Upper lobe of left lung (tissue), 4 donors: ENCODE measurements around the gene ADGRF4.

Source experiments
- POLR2A ChIP-seq, 4 donors: fragments of 450-650 bp; IDR thresholded peaks; one replicate each; pipeline ENCODE4 v1.5.1; 2016 to 2017; ENCODE audit warnings: antibody characterized with exemption in 4 of 4, mild to moderate bottlenecking in 2 of 4
- POLR2AphosphoS5 ChIP-seq, 2 donors: sonication (generic); formaldehyde crosslinking; IDR thresholded peaks; one replicate each; pipeline ENCODE4 v1.5.1; 2017; ENCODE audit warnings: antibody characterized with exemption in 2 of 2
- TF ChIP-seq, protein P1 (sequence below), 6 experiments: fragments of 450-650 bp in 4 of 6; fragments of 200-600 bp in 2 of 6; sonication (generic) in 2 of 6; IDR thresholded peaks; one replicate each; pipeline ENCODE4 v1.5.1; 2016 to 2019; ENCODE audit warnings: antibody characterized with exemption in 6 of 6

DNA sequence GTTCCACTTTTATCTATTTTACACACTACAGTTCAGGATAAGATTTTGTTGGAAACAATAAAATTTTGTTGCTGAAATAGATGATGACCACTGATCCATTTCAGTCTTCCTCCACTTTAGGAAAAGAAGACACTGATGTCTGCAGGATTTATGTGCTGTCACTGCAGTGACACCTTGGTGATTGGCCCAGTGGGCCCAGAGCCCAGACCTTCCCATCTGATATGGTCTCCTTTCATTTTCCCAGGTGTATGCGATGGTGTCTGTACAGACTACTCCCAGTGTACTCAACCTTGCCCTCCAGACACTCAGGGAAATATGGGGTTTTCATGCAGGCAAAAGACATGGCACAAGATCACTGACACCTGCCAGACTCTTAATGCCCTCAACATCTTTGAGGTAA is 19.6 kb upstream of the ADGRF4 start:
- TF ChIP-seq POLR2AphosphoS5 (IDR thresholded peaks at IDR 0.05) = no peak
- TF ChIP-seq, protein P1, sequence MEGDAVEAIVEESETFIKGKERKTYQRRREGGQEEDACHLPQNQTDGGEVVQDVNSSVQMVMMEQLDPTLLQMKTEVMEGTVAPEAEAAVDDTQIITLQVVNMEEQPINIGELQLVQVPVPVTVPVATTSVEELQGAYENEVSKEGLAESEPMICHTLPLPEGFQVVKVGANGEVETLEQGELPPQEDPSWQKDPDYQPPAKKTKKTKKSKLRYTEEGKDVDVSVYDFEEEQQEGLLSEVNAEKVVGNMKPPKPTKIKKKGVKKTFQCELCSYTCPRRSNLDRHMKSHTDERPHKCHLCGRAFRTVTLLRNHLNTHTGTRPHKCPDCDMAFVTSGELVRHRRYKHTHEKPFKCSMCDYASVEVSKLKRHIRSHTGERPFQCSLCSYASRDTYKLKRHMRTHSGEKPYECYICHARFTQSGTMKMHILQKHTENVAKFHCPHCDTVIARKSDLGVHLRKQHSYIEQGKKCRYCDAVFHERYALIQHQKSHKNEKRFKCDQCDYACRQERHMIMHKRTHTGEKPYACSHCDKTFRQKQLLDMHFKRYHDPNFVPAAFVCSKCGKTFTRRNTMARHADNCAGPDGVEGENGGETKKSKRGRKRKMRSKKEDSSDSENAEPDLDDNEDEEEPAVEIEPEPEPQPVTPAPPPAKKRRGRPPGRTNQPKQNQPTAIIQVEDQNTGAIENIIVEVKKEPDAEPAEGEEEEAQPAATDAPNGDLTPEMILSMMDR (IDR thresholded peaks at IDR 0.05) = no peak
- TF ChIP-seq POLR2A (IDR thresholded peaks at IDR 0.05) = no peak
